HFFc6 (cell line): ENCODE results near the gene SMIM33. TPM values are rescaled to one million over a fixed set of nuclear protein-coding genes. Genes with fewer than 3 reads are reported as not detected.
A peak's percentile ranks its signal among the peaks of the same experiment; 100 is the strongest.
"Not testable (repeated sequence)": the region's sequence is repeated elsewhere in the genome, so short reads cannot be mapped to it uniquely, and the experiment has no call there.

Experiments
- DNase-seq: peaks from one replicate; pipeline ENCODE4 v3.0.0-alpha.2; 2018
- H3K27ac Mint-ChIP-seq: 2 replicates; pipeline ENCODE4 v1.8.0; 2020; ENCODE audit warnings: mild to moderate bottlenecking, mixed read lengths
- H3K27me3 Mint-ChIP-seq: 2 replicates; pipeline ENCODE4 v1.8.0; 2021; ENCODE audit warnings: mild to moderate bottlenecking, moderate library complexity, mixed read lengths; ENCODE audit not compliant: insufficient read depth
- H3K36me3 Mint-ChIP-seq: 2 replicates; pipeline ENCODE4 v1.8.0; 2021; ENCODE audit warnings: low read depth, mixed read lengths
- H3K4me1 Mint-ChIP-seq: 2 replicates; pipeline ENCODE4 v1.8.0; 2020; ENCODE audit warnings: low read depth, mixed read lengths
- H3K4me3 Mint-ChIP-seq: 2 replicates; pipeline ENCODE4 v1.8.0; 2020; ENCODE audit warnings: mild to moderate bottlenecking, moderate library complexity, mixed read lengths
- H3K9me3 Mint-ChIP-seq: 2 replicates; pipeline ENCODE4 v1.8.0; 2020; ENCODE audit warnings: mild to moderate bottlenecking, mixed read lengths
- total RNA-seq, 6 experiments: library from RNA; stranded (reverse); fragmentation: NEBNext Ultra II Directional; extraction: Animal tissue kit (Norgen Biotek cat#: 25700); gene quantifications; 2 replicates in 1 of 6; 3 replicates in 5 of 6; pipeline ENCODE4 v1.2.3, GENCODE V29; 2021
- TF ChIP-seq, protein P1 (sequence below): fragments of 200-600 bp; sonication (generic); IDR thresholded peaks from 2 replicates; pipeline ENCODE4 v1.5.0; 2021; ENCODE audit warnings: antibody characterized with exemption, mild to moderate bottlenecking

Gene SMIM33
- total RNA-seq, 6 experiments from 2014 or later: not detected

DNA sequence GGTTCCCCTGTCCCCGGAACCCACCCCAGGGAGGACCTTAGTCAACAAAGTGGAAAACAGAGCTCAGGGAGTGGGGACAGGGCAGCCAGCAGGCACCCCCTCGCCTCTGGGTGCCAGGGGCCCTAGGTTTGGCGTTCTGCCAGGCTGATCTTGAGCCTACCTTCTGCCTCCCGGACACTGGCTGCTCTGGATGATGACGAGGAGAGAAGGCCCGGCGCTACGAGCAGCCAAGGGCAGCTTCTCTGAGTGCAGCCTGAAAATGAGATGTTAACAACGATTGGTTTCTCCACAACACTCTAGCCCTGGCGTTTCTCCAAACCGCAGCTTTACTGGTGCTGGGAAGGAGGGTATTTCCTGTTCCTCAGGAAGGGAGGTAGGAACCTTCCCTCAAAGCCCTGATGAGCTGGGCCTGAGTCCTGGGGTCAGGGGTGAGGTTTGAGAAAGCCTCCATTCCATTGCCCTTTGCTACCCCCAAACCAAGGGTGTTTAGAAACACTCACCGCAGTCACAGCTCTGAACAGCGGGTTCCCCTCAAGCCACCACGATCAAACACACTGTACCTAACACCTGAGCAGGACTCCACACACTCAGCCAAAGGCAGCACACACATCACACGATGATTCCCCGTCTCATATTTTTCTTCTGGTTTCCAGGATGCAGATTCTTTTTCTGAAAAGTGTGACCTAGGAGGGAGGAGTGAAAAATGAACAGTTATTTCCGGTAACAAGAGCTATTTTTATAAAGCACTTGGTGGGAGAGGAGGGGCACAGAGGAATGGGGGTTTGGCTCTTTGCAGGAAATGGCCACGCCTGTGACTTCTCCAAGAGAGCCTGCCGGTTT is 11.5 kb downstream of the SMIM33 start, which contains the start of gene STING1:
Gene STING1 (minus strand): TSS at position 709 of the 840 bp plus-strand sequence. CDS start 1,054 bp downstream, outside the sequence.
- Mint-ChIP-seq H3K4me3 (peak within 1 kb of the TSS; percentile 88), H3K4me1 (peaks cover 30% of the 10 kb centered on the region), H3K27me3 (peaks cover 2% of the 10 kb centered on the region), H3K27ac (peak within 1 kb of the TSS; percentile 99), H3K36me3 (peaks cover 12% of the 10 kb centered on the region), H3K9me3 (no peaks in the 10 kb centered on the region)
- TF ChIP-seq, protein P1, sequence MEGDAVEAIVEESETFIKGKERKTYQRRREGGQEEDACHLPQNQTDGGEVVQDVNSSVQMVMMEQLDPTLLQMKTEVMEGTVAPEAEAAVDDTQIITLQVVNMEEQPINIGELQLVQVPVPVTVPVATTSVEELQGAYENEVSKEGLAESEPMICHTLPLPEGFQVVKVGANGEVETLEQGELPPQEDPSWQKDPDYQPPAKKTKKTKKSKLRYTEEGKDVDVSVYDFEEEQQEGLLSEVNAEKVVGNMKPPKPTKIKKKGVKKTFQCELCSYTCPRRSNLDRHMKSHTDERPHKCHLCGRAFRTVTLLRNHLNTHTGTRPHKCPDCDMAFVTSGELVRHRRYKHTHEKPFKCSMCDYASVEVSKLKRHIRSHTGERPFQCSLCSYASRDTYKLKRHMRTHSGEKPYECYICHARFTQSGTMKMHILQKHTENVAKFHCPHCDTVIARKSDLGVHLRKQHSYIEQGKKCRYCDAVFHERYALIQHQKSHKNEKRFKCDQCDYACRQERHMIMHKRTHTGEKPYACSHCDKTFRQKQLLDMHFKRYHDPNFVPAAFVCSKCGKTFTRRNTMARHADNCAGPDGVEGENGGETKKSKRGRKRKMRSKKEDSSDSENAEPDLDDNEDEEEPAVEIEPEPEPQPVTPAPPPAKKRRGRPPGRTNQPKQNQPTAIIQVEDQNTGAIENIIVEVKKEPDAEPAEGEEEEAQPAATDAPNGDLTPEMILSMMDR: peak; percentile 25; the same call in 1 of the 2 replicates
- DNase-seq: peak; percentile 98

DNA sequence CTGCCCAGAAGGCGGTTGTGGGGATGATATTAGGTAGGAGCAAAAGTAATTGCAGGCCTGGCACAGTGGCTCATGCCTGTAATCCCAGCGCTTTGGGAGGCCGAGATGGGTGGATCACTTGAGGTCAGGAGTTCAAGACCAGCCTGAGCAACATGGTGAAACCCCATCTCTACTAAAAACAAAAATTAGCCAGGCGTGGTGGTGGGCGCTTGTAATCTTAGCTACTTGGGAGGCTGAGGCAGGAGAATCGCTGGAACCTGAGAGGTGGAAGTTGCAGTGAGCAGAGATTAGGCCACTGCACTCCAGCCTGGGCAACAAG is 12.0 kb downstream of the SMIM33 start:
- H3K27me3 Mint-ChIP-seq, DNase-seq, H3K9me3 Mint-ChIP-seq: not testable (repeated sequence)
- Mint-ChIP-seq H3K4me3 (peak overlapping the region; percentile 88), H3K4me1 (peaks cover 30% of the 10 kb centered on the region), H3K36me3 (peaks cover 12% of the 10 kb centered on the region), H3K27ac (peak overlapping the region; percentile 99)

DNA sequence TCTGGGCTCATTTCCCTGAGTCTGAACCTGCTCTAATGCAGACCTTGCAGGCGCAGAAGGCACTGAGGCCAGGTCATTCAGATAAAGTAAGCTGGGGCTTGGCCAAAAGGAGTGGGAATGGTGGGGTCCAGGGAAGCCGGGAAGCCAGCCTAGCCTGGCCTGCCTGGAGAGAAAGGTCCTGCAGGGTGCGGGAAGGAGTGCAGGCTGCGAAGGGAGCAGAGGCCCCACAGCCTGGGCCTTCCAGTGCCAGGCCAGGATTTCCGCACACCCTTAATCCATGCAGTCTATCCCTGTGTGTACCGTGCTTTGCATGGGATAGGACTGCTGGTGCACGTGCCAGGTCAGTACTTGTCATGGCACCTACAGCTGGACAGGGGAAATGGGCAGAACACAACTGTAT is 15.4 kb downstream of the SMIM33 start:
- DNase-seq: no peak
- TF ChIP-seq, protein P1: no peak
- H3K27me3 Mint-ChIP-seq: peaks cover 2% of the 10 kb centered on the region
- H3K4me1 Mint-ChIP-seq: peaks cover 29% of the 10 kb centered on the region
- H3K36me3 Mint-ChIP-seq: no peaks in the 10 kb centered on the region
- H3K27ac Mint-ChIP-seq: no peak overlapping the region
- H3K4me3 Mint-ChIP-seq: no peak overlapping the region
- no peaks in the 10 kb centered on the region for H3K9me3 Mint-ChIP-seq

DNA sequence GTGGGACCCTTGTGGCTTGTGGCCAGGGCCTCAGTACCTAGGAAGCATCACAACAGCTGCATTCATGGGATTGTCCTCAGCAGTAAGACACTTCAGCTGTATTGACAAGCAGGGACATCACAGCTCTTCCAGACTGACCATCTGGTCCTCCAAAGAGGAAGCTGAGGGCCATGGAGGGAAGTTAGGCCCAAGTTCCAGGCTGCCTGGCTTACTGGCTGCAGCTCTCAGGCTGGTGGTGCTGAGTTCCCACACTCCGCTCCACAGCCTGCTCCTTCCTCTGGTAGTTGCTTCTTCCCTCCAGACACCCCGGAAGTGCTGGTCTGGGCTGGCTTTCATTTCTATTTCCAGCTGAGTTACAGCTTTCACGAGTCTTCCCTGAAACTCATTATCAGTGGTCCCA is 17.5 kb downstream of the SMIM33 start:
- no peaks in the 10 kb centered on the region; the same call in 1 of the 2 replicates for H3K27me3 Mint-ChIP-seq
- H3K4me1 Mint-ChIP-seq: peaks cover 28% of the 10 kb centered on the region
- H3K9me3 Mint-ChIP-seq: no peaks in the 10 kb centered on the region
- H3K36me3 Mint-ChIP-seq: no peaks in the 10 kb centered on the region
- H3K4me3 Mint-ChIP-seq: no peak overlapping the region
- H3K27ac Mint-ChIP-seq: no peak overlapping the region
- DNase-seq: no peak
- TF ChIP-seq, protein P1: no peak

DNA sequence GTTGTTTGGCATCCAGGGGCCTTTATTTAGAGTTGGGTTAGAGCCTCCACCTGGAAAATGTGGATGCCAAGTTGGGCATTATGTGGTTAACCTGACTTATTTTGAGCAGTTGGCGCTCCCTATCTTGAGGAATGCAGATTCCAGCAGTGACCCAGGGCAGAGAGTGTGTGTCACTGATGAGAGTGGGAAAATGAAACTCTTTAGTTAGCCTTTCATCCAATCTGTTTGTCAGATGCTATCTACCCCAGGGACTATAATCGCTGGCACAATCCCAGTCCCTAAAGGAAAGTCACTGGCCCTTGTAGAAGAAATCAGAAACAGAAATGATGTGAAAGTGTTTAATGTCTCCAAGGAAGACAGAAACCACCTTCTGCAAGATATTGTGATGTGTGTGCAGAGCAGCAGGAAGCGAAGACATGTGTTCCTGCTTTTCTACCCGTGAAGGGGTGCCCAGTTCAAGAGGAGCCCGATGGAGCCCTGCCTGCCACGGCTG is 21.9 kb downstream of the SMIM33 start:
- peak overlapping the region; percentile 72 for H3K27ac Mint-ChIP-seq

More for the DNA sequence above, 21.9 kb downstream of the SMIM33 start:
- Mint-ChIP-seq H3K4me3 (peak overlapping the region; percentile 64), H3K9me3 (no peaks in the 10 kb centered on the region), H3K36me3 (no peaks in the 10 kb centered on the region), H3K4me1 (peaks cover 60% of the 10 kb centered on the region), H3K27me3 (no peaks in the 10 kb centered on the region; the same call in 1 of the 2 replicates)
- peak; percentile 61 for DNase-seq
- TF ChIP-seq, protein P1: 0 out of 2 replicates have a peak, but pooled peaks have one; percentile 7
